RWPE1 (cell line): ENCODE measurements around the gene PSPC1.

Source experiments
- CTCF ChIA-PET: fragments of 350-600 bp; sonication (Branson Sonifier 250); formaldehyde crosslinking; extraction: SDS; loops from one replicate; lab custom pipeline; 2021; lab: Yijun Ruan, JAX
- POLR2A ChIA-PET: fragments of 400-600 bp; formaldehyde crosslinking; extraction: SDS; loops from one replicate; lab custom pipeline; 2020; ENCODE audit warnings: antibody characterized with exemption; ENCODE audit not compliant: low non-redundant PET; lab: Yijun Ruan, JAX
- DNase-seq: peaks from one replicate; pipeline ENCODE4 v3.0.0; 2012; ENCODE audit warnings: low spot score
- H3K27ac ChIP-seq: fragments of 450-650 bp; 2 replicates; pipeline ENCODE4 v1.5.1; 2017
- CTCF ChIP-seq: fragments of 450-650 bp; conservative IDR thresholded peaks from 2 replicates; pipeline ENCODE4 v1.5.1; 2017; ENCODE audit warnings: low read depth, mild to moderate bottlenecking

PSPC1 gene

GRCh38 chr13:19764237-19764636 lies 18.5 kb downstream of the PSPC1 start:
- TF ChIP-seq CTCF, result no peak
- DNase-seq, result no peak
- H3K27ac ChIP-seq, result no peak overlapping the region
- CTCF ChIA-PET, result no interaction called here
- POLR2A ChIA-PET, result no interaction called here

GRCh38 chr13:19763618-19764017 lies 19.1 kb downstream of the PSPC1 start:
- ChIA-PET CTCF (no interaction called here), POLR2A (no interaction called here)
- H3K27ac ChIP-seq, result no peak overlapping the region
- no peak for DNase-seq
- TF ChIP-seq CTCF, result no peak

DNA sequence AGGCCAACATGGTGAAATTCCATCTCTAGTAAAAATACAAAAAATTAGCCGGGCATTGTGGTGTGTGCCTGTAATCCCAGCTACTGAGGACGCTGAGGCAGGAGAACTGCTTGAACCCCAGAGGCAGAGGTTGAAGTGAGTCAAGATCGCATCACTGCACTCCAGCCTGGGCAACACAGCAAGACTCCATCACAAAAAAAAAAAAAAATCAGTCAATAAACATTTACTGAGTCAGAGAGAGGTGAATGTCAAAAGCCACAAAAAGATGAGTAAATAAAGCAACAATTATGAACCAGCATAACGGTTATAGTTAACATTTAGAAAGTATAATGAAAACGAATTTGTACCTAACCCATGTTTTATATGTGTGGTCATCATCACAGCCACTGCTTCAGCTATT lies 23.1 kb downstream of the PSPC1 start:
- ChIA-PET CTCF (no interaction called here), POLR2A (no interaction called here)
- no peak for TF ChIP-seq CTCF
- no peak overlapping the region for H3K27ac ChIP-seq
- DNase-seq, result no peak

- CTCF ChIA-PET, result no interaction called here
- H3K27ac ChIP-seq, result no peak overlapping the region
- no peak for DNase-seq
- no peak for TF ChIP-seq CTCF
- POLR2A ChIA-PET, result no interaction called here
These were observed 40.1 kb downstream of the PSPC1 start for GRCh38 chr13:19742643-19743042.

- CTCF ChIA-PET, result no interaction called here
- no peak overlapping the region for H3K27ac ChIP-seq
- POLR2A ChIA-PET, result no interaction called here
- DNase-seq, result no peak
- TF ChIP-seq CTCF, result no peak
These were observed 44.7 kb downstream of the PSPC1 start for GRCh38 chr13:19737844-19738557.

GRCh38 chr13:19726611-19727010 lies 56.1 kb downstream of the PSPC1 start:
- no peak overlapping the region for H3K27ac ChIP-seq
- DNase-seq, result no peak
- CTCF ChIA-PET, result no interaction called here
- POLR2A ChIA-PET, result no interaction called here
- TF ChIP-seq CTCF, result no peak
